Endothelial cell of umbilical vein (primary cell): ENCODE measurements around the gene CCDC85B.

Source experiments
- CTCF ChIP-seq, 2 donors: IDR thresholded peaks; 1 replicate in 1 of 2; 2 replicates in 1 of 2; pipeline ENCODE4 v1.5.1; 2011; ENCODE audit warnings: low read length in 2 of 2, mild to moderate bottlenecking in 2 of 2, moderate library complexity in 2 of 2, control low read depth in 1 of 2, inconsistent platforms in 1 of 2, low read depth in 1 of 2; ENCODE audit not compliant: insufficient read depth in 1 of 2; ENCODE audit errors: extremely low read depth in 1 of 2
- POLR2A ChIP-seq: IDR thresholded peaks from 2 replicates; pipeline ENCODE4 v1.6.1; 2012; ENCODE audit warnings: low read depth, mild to moderate bottlenecking, control low read depth, low read length

- TF ChIP-seq POLR2A (no peak), CTCF (IDR thresholded peaks at IDR 0.05; ENCODE audit: extremely low read depth in 1 of 2, insufficient read depth in 1 of 2, low read depth in 1 of 2, low read length in 2 of 2) (no peak)
These were observed 30.6 kb upstream of the CCDC85B start for GRCh38 chr11:65859812-65860277.
